GM23338 (cell line): ENCODE data around the gene TPRX1. TPM values are rescaled to one million over a fixed set of nuclear protein-coding genes. Genes with fewer than 3 reads are reported as not detected.

Source experiments
- CREB1 ChIP-seq: fragments of 250-450 bp; sonication (Bioruptor Pico); IDR thresholded peaks from 2 replicates; pipeline ENCODE4 v1.5.0; 2020; ENCODE audit warnings: low read depth, mild to moderate bottlenecking, moderate library complexity
- EZH2 ChIP-seq: fragments of 200-600 bp; sonication (generic); IDR thresholded peaks from one replicate; pipeline ENCODE4 v1.8.0; 2017; ENCODE audit warnings: antibody characterized with exemption, mild to moderate bottlenecking, low read depth; ENCODE audit not compliant: unreplicated experiment
- EZH2phosphoT487 ChIP-seq: fragments of 200-600 bp; sonication (generic); IDR thresholded peaks from one replicate; pipeline ENCODE4 v1.8.1; 2018; ENCODE audit warnings: antibody characterized with exemption; ENCODE audit not compliant: unreplicated experiment
- JUNB ChIP-seq: IDR thresholded peaks from one replicate; pipeline ENCODE4 v1.6.1; 2016; ENCODE audit warnings: antibody characterized with exemption; ENCODE audit not compliant: unreplicated experiment
- NANOG ChIP-seq: IDR thresholded peaks from 2 replicates; pipeline ENCODE4 v1.6.1; 2016; ENCODE audit warnings: antibody characterized with exemption, borderline replicate concordance
- STAT1 ChIP-seq: IDR thresholded peaks from one replicate; pipeline ENCODE4 v1.6.1; 2016; ENCODE audit warnings: antibody characterized with exemption; ENCODE audit not compliant: unreplicated experiment
- ZNF114 ChIP-seq: fragments of 250-450 bp; sonication (Bioruptor Pico); IDR thresholded peaks from 2 replicates; pipeline ENCODE4 v1.5.0; 2020; ENCODE audit warnings: mild to moderate bottlenecking, moderate library complexity
- ZNF462 ChIP-seq: fragments of 250-450 bp; sonication (Bioruptor Pico); IDR thresholded peaks from 2 replicates; pipeline ENCODE4 v1.5.0; 2020; ENCODE audit warnings: mild to moderate bottlenecking, moderate library complexity
- polyA plus RNA-seq: library from polyadenylated mRNA; unstranded; fragments of >200 nt; fragmentation: Nextera tagmentation; extraction: Ambion mirVana; gene quantifications from 2 replicates; pipeline ENCODE4 v1.2.1, GENCODE V29; 2016
- total RNA-seq: library from RNA; depleted of rRNA; stranded (reverse); fragments of >200 nt; shearing (Covaris generic); gene quantifications from 2 replicates; pipeline ENCODE4 v1.2.3, GENCODE V29; 2014
- TF ChIP-seq, protein P1 (sequence below), 2 experiments: fragments of 200-600 bp in 1 of 2; sonication (generic) in 1 of 2; conservative IDR thresholded peaks; 2 replicates each; pipeline versions ENCODE4 v1.5.1 to v1.6.1; 2016 to 2017; ENCODE audit warnings: antibody characterized with exemption in 2 of 2, low read depth in 2 of 2, mild to moderate bottlenecking in 2 of 2, moderate library complexity in 1 of 2

TPRX1 gene
- total and polyA plus RNA-seq, 2 experiments from 2014 or later: 0.28 TPM; not detected in 1

DNA sequence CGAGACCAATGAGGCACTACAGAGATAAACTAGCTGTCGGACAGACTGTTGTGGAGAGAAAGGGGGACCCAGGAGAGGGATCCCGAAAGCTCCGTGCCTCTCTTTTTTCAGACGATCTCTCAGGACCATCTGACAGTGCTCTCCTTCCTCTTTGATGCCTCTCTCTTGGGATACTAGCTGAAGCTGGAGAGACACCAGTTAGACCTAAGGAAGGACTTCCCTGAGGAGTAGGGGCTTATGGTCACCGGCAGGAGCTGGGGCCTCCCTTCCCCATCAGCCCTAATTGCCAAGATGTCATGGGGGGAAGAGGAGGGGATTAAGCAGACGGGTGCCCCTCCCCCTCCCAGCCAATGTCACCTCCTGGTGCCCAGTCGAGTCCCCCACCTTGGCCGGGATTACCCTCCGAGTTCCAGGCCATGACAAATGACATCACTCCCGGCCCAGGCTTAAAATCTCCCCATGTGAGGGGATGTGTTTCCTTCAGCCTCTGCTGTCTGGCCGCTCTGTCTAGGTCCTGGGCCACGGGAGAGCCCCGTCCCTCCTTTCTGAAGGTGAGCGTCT, 17.2 kb upstream of the TPRX1 start, which contains the start of gene CRX (continued):
- TF ChIP-seq ZNF462 (CRISPR knock-in tag) (no peak), EZH2phosphoT487 (no peak), JUNB (no peak), STAT1 (no peak), NANOG (no peak), CREB1 (CRISPR knock-in tag) (no peak), EZH2 (no peak), ZNF114 (CRISPR knock-in tag) (no peak)
- TF ChIP-seq, protein P1, sequence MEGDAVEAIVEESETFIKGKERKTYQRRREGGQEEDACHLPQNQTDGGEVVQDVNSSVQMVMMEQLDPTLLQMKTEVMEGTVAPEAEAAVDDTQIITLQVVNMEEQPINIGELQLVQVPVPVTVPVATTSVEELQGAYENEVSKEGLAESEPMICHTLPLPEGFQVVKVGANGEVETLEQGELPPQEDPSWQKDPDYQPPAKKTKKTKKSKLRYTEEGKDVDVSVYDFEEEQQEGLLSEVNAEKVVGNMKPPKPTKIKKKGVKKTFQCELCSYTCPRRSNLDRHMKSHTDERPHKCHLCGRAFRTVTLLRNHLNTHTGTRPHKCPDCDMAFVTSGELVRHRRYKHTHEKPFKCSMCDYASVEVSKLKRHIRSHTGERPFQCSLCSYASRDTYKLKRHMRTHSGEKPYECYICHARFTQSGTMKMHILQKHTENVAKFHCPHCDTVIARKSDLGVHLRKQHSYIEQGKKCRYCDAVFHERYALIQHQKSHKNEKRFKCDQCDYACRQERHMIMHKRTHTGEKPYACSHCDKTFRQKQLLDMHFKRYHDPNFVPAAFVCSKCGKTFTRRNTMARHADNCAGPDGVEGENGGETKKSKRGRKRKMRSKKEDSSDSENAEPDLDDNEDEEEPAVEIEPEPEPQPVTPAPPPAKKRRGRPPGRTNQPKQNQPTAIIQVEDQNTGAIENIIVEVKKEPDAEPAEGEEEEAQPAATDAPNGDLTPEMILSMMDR (conservative IDR thresholded peaks at IDR 0.05; ENCODE audit: low read depth in 2 of 2): no peak
